Lower leg skin (tissue), 3 donors: ENCODE results near the gene HBG1.

Experiments used
- POLR2A ChIP-seq, 2 donors: fragments of 450-650 bp; IDR thresholded peaks; one replicate each; pipeline ENCODE4 v1.6.1; 2016 to 2017; ENCODE audit warnings: antibody characterized with exemption in 2 of 2, mild to moderate bottlenecking in 1 of 2, moderate library complexity in 1 of 2
- TF ChIP-seq, protein P1 (sequence below), 3 donors: fragments of 450-650 bp; IDR thresholded peaks; one replicate each; pipeline ENCODE4 v1.5.1; 2016; ENCODE audit warnings: antibody characterized with exemption in 3 of 3, mild to moderate bottlenecking in 3 of 3, moderate library complexity in 2 of 3

DNA sequence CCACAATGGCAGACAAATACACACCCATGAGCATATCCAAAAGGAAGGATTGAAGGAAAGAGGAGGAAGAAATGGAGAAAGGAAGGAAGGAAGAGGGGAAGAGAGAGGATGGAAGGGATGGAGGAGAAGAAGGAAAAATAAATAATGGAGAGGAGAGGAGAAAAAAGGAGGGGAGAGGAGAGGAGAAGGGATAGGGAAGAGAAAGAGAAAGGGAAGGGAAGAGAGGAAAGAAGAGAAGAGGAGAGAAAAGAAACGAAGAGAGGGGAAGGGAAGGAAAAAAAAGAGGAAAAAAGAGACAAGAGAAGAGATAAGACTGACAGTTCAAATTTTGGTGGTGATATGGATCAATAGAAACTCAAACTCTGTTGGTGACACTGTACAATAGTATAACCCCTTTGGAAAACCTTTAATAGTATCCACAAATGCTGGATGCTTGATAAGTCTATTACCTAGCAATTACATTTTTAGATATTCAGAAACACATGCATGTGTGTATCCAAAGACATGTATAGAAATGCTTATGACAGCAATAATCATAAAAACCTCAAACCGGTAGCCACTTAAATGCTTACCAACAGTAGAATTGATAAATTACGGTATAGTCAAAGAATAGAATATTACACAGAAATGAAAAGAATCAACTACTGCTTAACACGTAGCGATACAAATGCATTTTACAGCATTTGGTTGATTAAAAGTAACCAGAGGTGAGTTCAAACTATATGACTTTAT lies 14.1 kb downstream of the HBG1 start:
- TF ChIP-seq, protein P1, sequence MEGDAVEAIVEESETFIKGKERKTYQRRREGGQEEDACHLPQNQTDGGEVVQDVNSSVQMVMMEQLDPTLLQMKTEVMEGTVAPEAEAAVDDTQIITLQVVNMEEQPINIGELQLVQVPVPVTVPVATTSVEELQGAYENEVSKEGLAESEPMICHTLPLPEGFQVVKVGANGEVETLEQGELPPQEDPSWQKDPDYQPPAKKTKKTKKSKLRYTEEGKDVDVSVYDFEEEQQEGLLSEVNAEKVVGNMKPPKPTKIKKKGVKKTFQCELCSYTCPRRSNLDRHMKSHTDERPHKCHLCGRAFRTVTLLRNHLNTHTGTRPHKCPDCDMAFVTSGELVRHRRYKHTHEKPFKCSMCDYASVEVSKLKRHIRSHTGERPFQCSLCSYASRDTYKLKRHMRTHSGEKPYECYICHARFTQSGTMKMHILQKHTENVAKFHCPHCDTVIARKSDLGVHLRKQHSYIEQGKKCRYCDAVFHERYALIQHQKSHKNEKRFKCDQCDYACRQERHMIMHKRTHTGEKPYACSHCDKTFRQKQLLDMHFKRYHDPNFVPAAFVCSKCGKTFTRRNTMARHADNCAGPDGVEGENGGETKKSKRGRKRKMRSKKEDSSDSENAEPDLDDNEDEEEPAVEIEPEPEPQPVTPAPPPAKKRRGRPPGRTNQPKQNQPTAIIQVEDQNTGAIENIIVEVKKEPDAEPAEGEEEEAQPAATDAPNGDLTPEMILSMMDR (IDR thresholded peaks at IDR 0.05): no peak
- no peak for TF ChIP-seq POLR2A (IDR thresholded peaks at IDR 0.05)
